Daoy (cell line): ENCODE measurements around the gene PCDHGB4. TPM values are rescaled to one million over a fixed set of nuclear protein-coding genes. Genes with fewer than 3 reads are reported as not detected.
"Not testable (repeated sequence)": the region's sequence is repeated elsewhere in the genome, so short reads cannot be mapped to it uniquely, and the experiment has no call there.

Source experiments
- DNase-seq: peaks from one replicate; pipeline ENCODE4 v3.0.0-alpha.2; 2015; ENCODE audit warnings: low read depth
- total RNA-seq: library from RNA; depleted of rRNA; stranded (reverse); fragments of >200 nt; shearing (Covaris generic); gene quantifications from 2 replicates; pipeline ENCODE4 v1.2.3, GENCODE V29; 2014

The PCDHGB4 gene
- total RNA-seq, 1 experiment from 2014 or later: 0.06 TPM

GRCh38 chr5:141397756-141398551 is 10.5 kb downstream of the PCDHGB4 start, which contains the start of gene PCDHGB5:
TSS of gene PCDHGB5 (plus strand) at chr5:141397947. CDS start at chr5:141398128, 181 bp downstream.
- not testable (repeated sequence) for DNase-seq

- DNase-seq: no peak
Observed at GRCh38 chr5:141398608-141399007, 11.1 kb downstream of the PCDHGB4 start.

- no peak for DNase-seq
Observed at GRCh38 chr5:141399555-141400258, 12.2 kb downstream of the PCDHGB4 start.

- no peak for DNase-seq
Observed at GRCh38 chr5:141402553-141403243, 15.2 kb downstream of the PCDHGB4 start, which contains the start of gene PCDHGA9. TSS of gene PCDHGA9 (plus strand) at chr5:141402778. CDS start at chr5:141402953, 175 bp downstream.

GRCh38 chr5:141403387-141403786 is 15.9 kb downstream of the PCDHGB4 start:
- no peak for DNase-seq

- DNase-seq: peak; percentile 67
Observed at GRCh38 chr5:141407790-141408505, 20.4 kb downstream of the PCDHGB4 start, which contains the start of gene PCDHGB6. TSS of gene PCDHGB6 (plus strand) at chr5:141408021. CDS start at chr5:141408203, 182 bp downstream.

GRCh38 chr5:141409598-141410306 is 22.3 kb downstream of the PCDHGB4 start:
- no peak for DNase-seq

GRCh38 chr5:141411575-141411974 is 24.1 kb downstream of the PCDHGB4 start:
- no peak for DNase-seq

- peak; percentile 30 for DNase-seq
Observed at GRCh38 chr5:141412854-141413539, 25.5 kb downstream of the PCDHGB4 start, which contains the start of gene PCDHGA10. TSS of gene PCDHGA10 (plus strand) at chr5:141412987. CDS start at chr5:141413176, 189 bp downstream.

GRCh38 chr5:141413540-141414069 is 26.1 kb downstream of the PCDHGB4 start:
- no peak for DNase-seq

- DNase-seq: not testable (repeated sequence)
Observed at GRCh38 chr5:141414548-141415274, 27.2 kb downstream of the PCDHGB4 start.

GRCh38 chr5:141415275-141415618 is 27.7 kb downstream of the PCDHGB4 start:
- DNase-seq: not testable (repeated sequence)

GRCh38 chr5:141417494-141418172 is 30.1 kb downstream of the PCDHGB4 start, which contains the start of gene PCDHGB7:
TSS of gene PCDHGB7 (plus strand) at chr5:141417677. CDS start at chr5:141417860, 183 bp downstream.
- peak; percentile 49 for DNase-seq

- no peak for DNase-seq
Observed at GRCh38 chr5:141419074-141419880, 31.8 kb downstream of the PCDHGB4 start.

- DNase-seq: peak; percentile 77
Observed at GRCh38 chr5:141420855-141421488, 33.5 kb downstream of the PCDHGB4 start, which contains the start of gene PCDHGA11. TSS of gene PCDHGA11 (plus strand) at chr5:141421051. CDS start at chr5:141421228, 177 bp downstream.

GRCh38 chr5:141421489-141421855 is 34.0 kb downstream of the PCDHGB4 start:
- no peak for DNase-seq

GRCh38 chr5:141422742-141423291 is 35.3 kb downstream of the PCDHGB4 start:
- DNase-seq: no peak
